Measurements from ENCODE around the gene CXXC1.
"Not testable (repeated sequence)": the region's sequence is repeated elsewhere in the genome, so short reads cannot be mapped to it uniquely, and the experiment has no call there.

Gene CXXC1

GRCh38 chr18:50297621-50298442 is 10.3 kb upstream of the CXXC1 start:
- no peak for DNase-seq (ENCODE audit: low spot score)

GRCh38 chr18:50293039-50293438 is 5.5 kb upstream of the CXXC1 start:
- no peak for DNase-seq (ENCODE audit: low spot score)

- DNase-seq (ENCODE audit: low spot score), result no peak
These were observed 1.6 kb upstream of the CXXC1 start for GRCh38 chr18:50289108-50289443.

GRCh38 chr18:50288348-50289107 is 1.0 kb upstream of the CXXC1 start:
- DNase-seq (ENCODE audit: low spot score), result not testable (repeated sequence)

- peak; percentile 32 for DNase-seq (ENCODE audit: low spot score)
These were observed 458 bp downstream of the CXXC1 start for GRCh38 chr18:50287028-50287440.

DNA sequence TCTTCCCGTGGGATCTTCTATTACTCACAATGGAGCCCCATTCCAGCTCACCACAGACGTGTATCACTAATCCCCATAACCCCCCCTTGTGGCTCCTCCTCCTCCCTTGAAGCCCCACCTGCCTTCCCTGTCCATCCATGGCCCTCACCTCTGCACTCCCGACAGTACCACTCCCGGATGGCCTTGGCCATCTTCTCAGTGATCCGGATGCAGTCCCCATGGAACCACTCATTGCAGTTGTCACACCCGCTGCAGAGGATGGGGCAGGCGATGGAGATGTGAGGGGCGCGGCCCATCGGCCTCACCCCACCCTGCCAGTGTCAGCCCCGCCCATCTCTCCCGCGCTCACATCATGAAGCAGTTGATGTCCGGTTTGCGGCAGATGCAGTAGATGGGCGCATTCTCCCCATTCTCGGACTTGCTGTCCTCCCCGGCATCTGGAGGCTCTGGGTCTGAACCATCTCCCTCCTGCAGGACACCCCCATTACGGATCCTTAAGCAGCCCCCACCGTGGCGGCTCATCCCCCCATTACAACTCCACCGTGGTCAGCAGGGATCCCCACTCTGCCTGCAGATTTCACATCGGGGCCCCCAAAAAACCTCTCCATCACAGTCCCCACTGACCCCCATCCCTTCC is 983 bp downstream of the CXXC1 start:
- DNase-seq (ENCODE audit: low spot score), result peak; percentile 72

DNA sequence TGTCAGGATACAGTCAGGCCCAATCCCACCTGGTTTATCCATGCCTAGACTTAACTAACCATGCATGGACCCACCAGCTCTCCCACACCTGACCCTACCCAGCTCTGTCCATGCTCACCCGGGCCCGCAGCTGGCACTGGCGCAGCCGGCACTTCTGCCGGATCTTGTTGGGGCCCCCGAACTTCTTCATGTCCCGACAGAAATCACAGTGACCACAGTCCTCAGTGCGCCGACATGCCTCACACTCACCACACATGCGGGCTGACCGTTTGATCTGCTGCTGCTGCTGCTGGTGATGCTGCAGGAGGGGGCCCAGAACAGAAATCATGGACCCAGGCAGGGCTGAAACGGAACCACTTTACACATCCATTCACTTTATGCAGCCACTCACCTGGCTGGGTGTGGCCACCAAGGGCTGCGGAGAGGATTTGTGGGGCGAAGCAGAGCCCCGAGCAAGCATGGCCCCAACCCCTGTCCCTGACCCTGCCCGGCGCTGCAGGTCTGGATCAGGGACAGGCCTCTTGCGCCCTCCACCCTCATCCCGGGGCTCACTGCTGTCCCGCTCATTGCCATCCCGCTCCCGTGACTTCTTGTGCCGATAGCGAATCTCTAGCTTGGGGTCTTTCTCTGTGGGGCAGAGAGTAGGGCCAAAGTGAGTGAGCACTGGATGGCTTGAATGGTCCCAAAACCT is 1.7 kb downstream of the CXXC1 start:
- no peak for DNase-seq (ENCODE audit: low spot score)

GRCh38 chr18:50285071-50285470 is 2.4 kb downstream of the CXXC1 start:
- DNase-seq (ENCODE audit: low spot score), result no peak

DNA sequence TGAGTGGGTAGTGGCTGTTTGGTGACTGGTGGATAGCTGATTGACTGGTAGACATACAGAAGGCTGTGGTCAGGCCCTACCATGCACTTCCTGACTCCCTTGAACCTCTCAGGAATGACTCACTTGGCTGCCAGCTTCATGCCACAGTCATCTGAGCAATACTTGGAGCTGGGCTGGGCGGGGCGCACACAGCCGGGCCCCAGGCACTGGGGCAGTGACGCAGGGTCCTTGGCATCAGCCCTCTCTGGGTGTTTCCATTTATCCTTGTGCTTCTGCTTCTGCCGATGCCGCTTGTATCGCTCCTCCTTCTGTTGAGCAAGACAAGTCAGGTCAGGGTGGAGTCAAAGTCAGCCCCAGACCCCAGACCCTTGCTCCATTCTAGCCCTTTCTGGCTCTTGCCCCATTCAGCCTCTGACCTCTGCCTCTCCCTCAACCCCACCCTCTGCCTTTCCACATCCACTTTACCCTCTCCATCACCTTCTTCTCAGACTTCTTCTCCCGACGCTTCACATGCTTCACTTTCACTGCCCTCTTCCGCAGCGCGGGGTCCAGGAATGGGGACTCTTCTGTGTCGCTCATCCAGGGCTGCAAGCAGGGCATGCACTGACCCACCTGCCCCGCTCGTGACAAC is 3.1 kb downstream of the CXXC1 start:
- peak; percentile 53 for DNase-seq (ENCODE audit: low spot score)

- DNase-seq (ENCODE audit: low spot score), result no peak
These were observed 3.9 kb downstream of the CXXC1 start for GRCh38 chr18:50283469-50284209.

GRCh38 chr18:50282521-50283335 is 4.8 kb downstream of the CXXC1 start:
- no peak for DNase-seq (ENCODE audit: low spot score)

DNA sequence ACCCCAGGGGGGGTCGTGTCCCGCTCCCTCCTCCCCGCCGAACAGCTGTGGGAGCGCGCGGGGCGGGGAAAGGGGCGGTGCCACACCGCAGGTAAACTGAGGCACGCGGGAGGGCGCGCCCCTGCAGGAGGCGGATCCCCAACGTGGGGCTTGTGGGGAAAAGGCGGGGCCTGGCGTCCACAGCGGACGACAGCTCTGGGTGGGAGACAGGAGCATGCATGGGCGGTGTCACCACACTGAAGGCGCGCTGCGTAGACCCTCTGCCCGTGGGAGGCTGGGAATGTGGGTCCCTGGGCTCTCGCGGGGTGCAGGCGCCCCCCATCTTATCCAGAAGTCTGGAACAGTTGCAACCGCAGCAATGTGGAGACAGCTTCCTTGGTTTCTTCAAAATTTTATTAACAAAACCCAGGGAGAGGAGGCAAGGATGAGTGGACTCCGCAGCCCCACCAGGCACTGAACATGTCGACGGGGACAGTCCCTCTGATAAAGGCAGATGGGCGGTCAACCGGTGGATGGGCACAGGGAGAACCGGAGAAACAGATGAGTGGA is 5.4 kb downstream of the CXXC1 start:
- DNase-seq (ENCODE audit: low spot score), result no peak

DNA sequence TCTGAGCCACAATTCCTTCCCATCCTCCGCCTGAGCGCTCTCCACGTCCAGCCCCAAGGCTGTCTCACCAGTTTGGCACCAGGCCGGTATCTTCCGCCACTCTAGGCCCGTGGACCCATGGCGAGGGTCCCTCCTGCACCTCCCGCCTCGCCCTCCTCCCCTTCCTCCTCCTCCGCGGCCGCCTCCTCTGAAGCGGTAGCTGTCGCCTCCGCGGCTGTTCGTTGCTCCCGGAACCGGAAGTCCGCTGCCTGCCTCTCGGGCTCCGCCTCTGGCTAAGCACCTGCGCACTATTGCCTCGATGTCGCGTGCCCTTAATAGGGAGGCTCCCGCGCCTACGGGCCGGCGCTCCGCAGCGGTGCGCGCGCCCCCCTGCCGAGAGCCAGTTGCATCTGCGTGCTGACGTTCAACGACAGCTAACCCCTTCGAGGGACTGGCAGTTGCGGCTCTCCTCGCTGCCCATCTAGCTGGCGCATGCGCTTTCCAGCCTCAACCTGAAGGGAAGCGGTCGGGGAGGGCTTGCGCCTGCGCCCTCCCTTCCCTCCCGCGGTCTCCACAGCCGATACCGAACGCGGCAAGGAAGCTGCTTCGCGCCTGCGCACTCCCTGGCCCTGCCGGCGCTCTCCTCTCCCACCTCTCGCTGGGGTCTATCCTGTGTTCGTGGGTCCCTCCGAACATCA is 6.1 kb downstream of the CXXC1 start, which contains the start of gene MBD1:
MBD1 (minus strand) TSS at position 229 of the 677 bp plus-strand sequence. CDS start 1,531 bp downstream, outside the sequence.
- peak; percentile 95 for DNase-seq (ENCODE audit: low spot score)

GRCh38 chr18:50280707-50281294 is 6.7 kb downstream of the CXXC1 start:
- no peak for DNase-seq (ENCODE audit: low spot score)

DNA sequence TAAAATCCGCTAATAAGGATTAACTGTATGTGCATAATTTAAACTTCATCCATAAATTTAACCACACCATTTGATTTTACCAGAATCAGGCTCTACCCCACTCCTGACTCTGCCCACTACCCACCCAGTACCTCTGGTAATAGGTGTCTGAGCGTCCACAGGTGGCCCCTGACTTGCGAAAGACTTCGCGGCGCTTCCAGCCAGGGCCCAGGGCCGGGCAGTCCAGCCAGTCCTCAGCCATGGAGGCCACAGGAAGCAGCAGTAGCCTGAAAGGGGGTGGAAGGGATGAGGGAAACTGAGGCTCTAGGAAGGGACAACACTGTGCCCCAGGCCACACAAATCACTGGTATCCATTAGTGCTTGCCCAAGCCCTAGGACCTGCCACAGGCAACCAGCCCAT is 7.7 kb downstream of the CXXC1 start:
- DNase-seq (ENCODE audit: low spot score), result no peak

GRCh38 chr18:50277942-50278341 is 9.6 kb downstream of the CXXC1 start:
- peak; percentile 52 for DNase-seq (ENCODE audit: low spot score)

- no peak for DNase-seq (ENCODE audit: low spot score)
These were observed 11.0 kb downstream of the CXXC1 start for GRCh38 chr18:50276452-50276851.

- no peak for DNase-seq (ENCODE audit: low spot score)
These were observed 11.9 kb downstream of the CXXC1 start for GRCh38 chr18:50275503-50276036.

- no peak for DNase-seq (ENCODE audit: low spot score)
These were observed 12.6 kb downstream of the CXXC1 start for GRCh38 chr18:50274941-50275340.

All from RKO (cell line).